Measurements from ENCODE around the gene S100A3.
"Not testable (repeated sequence)": the region's sequence is repeated elsewhere in the genome, so short reads cannot be mapped to it uniquely, and the experiment has no call there.

Gene S100A3

DNA sequence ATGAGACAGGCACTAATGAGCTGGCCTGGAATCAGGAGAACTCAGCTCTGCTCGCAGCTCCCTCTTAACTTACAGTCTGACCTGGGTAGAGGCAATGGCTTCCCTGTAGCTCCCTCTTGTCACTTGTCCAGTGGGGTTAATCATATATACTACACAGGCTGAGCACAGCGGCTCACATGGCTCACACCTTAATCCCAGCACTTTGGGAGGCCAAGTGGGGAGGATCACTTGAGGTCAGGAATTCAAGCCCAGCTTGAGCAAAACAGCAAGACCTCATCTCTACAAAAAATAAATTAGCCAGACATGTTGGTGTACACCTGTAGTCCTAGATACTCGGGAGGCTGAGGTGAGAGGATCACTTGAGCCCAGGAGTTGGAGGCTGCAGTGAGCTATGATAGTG, 17.4 kb downstream of the S100A3 start:
- no peak for FAIRE-seq
- TF ChIP-seq, protein P1, sequence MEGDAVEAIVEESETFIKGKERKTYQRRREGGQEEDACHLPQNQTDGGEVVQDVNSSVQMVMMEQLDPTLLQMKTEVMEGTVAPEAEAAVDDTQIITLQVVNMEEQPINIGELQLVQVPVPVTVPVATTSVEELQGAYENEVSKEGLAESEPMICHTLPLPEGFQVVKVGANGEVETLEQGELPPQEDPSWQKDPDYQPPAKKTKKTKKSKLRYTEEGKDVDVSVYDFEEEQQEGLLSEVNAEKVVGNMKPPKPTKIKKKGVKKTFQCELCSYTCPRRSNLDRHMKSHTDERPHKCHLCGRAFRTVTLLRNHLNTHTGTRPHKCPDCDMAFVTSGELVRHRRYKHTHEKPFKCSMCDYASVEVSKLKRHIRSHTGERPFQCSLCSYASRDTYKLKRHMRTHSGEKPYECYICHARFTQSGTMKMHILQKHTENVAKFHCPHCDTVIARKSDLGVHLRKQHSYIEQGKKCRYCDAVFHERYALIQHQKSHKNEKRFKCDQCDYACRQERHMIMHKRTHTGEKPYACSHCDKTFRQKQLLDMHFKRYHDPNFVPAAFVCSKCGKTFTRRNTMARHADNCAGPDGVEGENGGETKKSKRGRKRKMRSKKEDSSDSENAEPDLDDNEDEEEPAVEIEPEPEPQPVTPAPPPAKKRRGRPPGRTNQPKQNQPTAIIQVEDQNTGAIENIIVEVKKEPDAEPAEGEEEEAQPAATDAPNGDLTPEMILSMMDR (IDR thresholded peaks at IDR 0.05; ENCODE audit: insufficient read depth, missing control alignments) = no peak

GRCh38 chr1:153527683-153528040, 21.4 kb downstream of the S100A3 start:
- DNase-seq (ENCODE audit: insufficient read length, low spot score) (no peak), FAIRE-seq (no peak)
- TF ChIP-seq, protein P1 (IDR thresholded peaks at IDR 0.05; ENCODE audit: insufficient read depth, missing control alignments) = no peak

More for the DNA sequence above, 17.4 kb downstream of the S100A3 start:
- DNase-seq (ENCODE audit: insufficient read length, low spot score) = no peak

GRCh38 chr1:153527023-153527682, 21.9 kb downstream of the S100A3 start:
- DNase-seq (ENCODE audit: insufficient read length, low spot score) = no peak
- TF ChIP-seq, protein P1 (IDR thresholded peaks at IDR 0.05; ENCODE audit: insufficient read depth, missing control alignments) = no peak
- no peak for FAIRE-seq

DNA sequence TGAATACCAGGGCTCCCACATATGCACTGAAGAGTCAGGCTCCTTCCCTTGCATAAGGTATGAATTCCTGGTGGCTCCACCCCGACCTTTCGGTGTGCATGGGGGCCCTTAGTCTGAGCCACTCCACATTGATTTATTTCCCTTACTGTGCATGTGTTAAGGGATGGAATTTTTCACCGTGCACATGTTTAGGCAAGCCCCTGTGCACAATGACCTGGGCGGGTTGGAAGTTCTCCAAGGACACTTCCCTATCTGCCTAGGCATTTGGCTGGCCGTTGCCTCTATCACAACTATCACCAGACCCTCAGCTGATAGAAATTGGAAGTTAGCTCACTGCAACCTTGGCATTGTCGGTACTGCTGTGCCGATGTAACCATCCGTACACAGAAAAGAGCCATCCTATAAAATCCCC, 22.9 kb downstream of the S100A3 start:
- TF ChIP-seq, protein P1 (IDR thresholded peaks at IDR 0.05; ENCODE audit: insufficient read depth, missing control alignments) = no peak
- FAIRE-seq = no peak
- DNase-seq (ENCODE audit: insufficient read length, low spot score) = no peak

DNA sequence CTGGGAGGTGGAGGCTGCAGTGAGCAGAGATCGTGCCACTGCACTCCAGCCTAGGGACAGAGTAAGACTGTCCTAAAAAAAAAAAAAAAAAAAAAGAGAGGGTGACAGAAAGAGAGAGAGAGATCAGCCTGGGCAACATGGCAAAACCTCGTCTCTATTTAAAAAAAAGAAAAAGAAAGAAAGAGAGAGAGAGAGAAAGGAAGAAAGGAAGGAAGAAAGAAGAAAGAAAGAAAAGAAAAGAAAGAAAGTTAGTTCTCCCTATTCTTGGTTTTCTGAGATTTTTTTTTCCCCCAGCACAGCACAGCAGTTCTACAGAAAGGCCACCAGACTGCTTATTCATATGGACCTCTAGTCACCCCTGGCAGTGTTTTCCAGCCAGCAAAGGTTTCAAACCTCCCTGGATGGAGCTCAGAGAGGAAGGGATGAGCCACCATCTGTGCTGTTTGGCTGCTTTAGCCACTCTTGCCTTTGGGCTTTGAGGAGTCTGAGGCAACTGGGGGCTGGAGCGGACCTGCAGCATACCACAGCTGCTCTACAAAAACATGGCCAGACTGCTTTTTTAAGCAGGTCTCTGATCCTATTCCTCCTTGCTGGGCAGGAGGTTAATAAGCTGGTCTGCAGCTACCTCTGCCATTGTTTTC, 23.9 kb downstream of the S100A3 start:
- DNase-seq (ENCODE audit: insufficient read length, low spot score) = no peak

DNA sequence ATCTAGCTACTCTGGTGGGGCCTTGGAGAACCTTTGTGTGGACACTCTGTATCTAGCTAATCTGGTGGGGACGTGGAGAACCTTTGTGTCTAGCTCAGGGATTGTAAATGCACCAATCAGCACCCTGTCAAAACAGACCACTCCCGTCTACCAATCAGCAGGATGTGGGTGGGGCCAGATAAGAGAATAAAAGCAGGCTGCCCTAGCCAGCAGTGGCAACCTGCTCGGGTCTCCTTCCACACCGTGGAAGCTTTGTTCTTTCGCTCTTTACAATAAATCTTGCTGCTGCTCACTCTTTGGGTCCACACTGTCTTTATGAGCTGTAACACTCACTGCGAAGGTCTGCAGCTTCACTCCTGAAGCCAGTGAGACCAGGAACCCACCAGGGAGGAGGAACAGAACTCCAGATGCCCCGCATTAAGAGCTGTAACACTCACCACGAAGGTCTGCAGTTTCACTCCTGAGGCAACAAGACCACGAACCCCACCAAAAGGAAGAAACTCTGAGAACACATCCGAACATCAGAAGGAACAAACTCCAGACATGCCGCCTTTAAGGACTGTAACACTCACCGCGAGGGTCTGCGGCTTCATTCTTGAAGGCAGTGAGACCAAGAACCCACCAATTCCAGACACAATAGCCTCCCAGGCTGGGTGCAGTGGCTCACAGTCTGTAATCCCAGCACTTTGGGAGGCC, 26.6 kb downstream of the S100A3 start:
- DNase-seq (ENCODE audit: insufficient read length, low spot score); FAIRE-seq: not testable (repeated sequence)

More for the DNA sequence above, 23.9 kb downstream of the S100A3 start:
- FAIRE-seq = no peak
- TF ChIP-seq, protein P1 (IDR thresholded peaks at IDR 0.05; ENCODE audit: insufficient read depth, missing control alignments) = no peak

GRCh38 chr1:153521808-153522207, 27.2 kb downstream of the S100A3 start:
- not testable (repeated sequence) for DNase-seq (ENCODE audit: insufficient read length, low spot score); FAIRE-seq

All from D721Med (cell line).